ENCODE measurements around the gene THOC6. TPM values are rescaled to one million over a fixed set of nuclear protein-coding genes. Genes with fewer than 3 reads are reported as not detected.

Gene THOC6
- total and polyA plus RNA-seq, 9 of the 15 experiments (the other 6 are each of a cell fraction or from before 2014, with no cell fraction given) = 2.5 to 65.4 (median 42.3) TPM

DNA sequence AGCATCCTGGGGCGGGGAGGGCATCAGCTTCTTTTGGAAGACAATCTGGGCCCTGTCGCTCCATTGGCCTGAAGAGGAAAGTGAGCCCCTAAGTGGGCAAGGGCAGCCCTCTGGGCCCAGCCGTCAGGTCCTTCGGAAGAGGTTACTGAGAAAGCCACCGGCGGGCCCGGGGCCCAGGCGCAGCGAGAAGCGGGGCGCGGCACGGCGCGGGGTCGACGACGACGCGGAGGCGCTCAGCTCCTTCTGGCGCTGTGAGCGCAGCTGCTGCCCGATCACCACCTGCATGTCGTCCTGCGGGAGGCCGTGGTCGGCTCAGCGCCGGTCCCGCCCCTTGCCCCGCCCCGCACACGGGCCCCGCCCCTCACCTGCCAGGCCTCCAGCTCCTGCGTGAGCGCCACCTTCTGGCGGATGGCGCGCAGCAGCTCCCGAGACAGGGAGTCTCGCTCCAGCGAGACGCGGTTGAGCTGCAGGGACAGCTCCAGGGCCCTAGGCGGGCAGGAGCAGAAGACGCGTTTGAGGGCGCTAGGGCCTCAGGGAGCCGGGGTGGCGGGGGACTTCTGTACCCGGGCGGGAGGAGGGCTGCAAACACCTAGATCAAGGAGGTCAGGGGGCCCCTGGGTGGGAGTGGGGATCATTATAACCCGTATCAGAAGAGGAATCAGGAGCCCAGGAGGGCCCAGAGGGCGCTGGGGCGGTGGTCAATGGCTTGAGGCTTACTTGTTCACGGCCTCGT is 4.3 kb downstream of the THOC6 start (continued):
- TF ChIP-seq ZBTB40 (IDR thresholded peaks at IDR 0.05) = no peak
- no peak for TF ChIP-seq ZBTB40 (CRISPR knock-in tag; IDR thresholded peaks at IDR 0.05)
- TF ChIP-seq RBM25 (IDR thresholded peaks at IDR 0.05; ENCODE audit: low read depth, low read length, severe bottlenecking) = no peak
- no peak for TF ChIP-seq ZNF143 (CRISPR knock-in tag; IDR thresholded peaks at IDR 0.05)
- TF ChIP-seq TCF3 (CRISPR knock-in tag; IDR thresholded peaks at IDR 0.05) = 0 out of 2 replicates have a peak, but pooled peaks have one; percentile 24
- TF ChIP-seq, protein P1, sequence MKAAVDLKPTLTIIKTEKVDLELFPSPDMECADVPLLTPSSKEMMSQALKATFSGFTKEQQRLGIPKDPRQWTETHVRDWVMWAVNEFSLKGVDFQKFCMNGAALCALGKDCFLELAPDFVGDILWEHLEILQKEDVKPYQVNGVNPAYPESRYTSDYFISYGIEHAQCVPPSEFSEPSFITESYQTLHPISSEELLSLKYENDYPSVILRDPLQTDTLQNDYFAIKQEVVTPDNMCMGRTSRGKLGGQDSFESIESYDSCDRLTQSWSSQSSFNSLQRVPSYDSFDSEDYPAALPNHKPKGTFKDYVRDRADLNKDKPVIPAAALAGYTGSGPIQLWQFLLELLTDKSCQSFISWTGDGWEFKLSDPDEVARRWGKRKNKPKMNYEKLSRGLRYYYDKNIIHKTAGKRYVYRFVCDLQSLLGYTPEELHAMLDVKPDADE (conservative IDR thresholded peaks at IDR 0.05; ENCODE audit: control insufficient read depth, low read depth, low read length) = 0 out of 2 replicates have a peak, but pooled peaks have one; percentile 39
- no peak for TF ChIP-seq ZNF766 (CRISPR knock-in tag; conservative IDR thresholded peaks at IDR 0.05)
- TF ChIP-seq, protein P2, sequence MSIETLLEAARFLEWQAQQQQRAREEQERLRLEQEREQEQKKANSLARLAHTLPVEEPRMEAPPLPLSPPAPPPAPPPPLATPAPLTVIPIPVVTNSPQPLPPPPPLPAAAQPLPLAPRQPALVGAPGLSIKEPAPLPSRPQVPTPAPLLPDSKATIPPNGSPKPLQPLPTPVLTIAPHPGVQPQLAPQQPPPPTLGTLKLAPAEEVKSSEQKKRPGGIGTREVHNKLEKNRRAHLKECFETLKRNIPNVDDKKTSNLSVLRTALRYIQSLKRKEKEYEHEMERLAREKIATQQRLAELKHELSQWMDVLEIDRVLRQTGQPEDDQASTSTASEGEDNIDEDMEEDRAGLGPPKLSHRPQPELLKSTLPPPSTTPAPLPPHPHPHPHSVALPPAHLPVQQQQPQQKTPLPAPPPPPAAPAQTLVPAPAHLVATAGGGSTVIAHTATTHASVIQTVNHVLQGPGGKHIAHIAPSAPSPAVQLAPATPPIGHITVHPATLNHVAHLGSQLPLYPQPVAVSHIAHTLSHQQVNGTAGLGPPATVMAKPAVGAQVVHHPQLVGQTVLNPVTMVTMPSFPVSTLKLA (conservative IDR thresholded peaks at IDR 0.05) = peak in 1 of 2 experiments; percentile 42; a peak in 1 of 4 replicates
- no peak for TF ChIP-seq SIRT6 (IDR thresholded peaks at IDR 0.05; ENCODE audit: low read depth, low read length)
- TF ChIP-seq, protein P3, sequence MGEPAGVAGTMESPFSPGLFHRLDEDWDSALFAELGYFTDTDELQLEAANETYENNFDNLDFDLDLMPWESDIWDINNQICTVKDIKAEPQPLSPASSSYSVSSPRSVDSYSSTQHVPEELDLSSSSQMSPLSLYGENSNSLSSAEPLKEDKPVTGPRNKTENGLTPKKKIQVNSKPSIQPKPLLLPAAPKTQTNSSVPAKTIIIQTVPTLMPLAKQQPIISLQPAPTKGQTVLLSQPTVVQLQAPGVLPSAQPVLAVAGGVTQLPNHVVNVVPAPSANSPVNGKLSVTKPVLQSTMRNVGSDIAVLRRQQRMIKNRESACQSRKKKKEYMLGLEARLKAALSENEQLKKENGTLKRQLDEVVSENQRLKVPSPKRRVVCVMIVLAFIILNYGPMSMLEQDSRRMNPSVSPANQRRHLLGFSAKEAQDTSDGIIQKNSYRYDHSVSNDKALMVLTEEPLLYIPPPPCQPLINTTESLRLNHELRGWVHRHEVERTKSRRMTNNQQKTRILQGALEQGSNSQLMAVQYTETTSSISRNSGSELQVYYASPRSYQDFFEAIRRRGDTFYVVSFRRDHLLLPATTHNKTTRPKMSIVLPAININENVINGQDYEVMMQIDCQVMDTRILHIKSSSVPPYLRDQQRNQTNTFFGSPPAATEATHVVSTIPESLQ (CRISPR knock-in tag; IDR thresholded peaks at IDR 0.05) = no peak
- TF ChIP-seq ZZZ3 (IDR thresholded peaks at IDR 0.05) = no peak
- TF ChIP-seq BHLHE40 (IDR thresholded peaks at IDR 0.05; ENCODE audit: low read length) = peak; percentile 79
- TF ChIP-seq C11orf30 (IDR thresholded peaks at IDR 0.05; ENCODE audit: low read depth) = no peak

All from K562 (cell line).